GM10266 (cell line): Measurements from ENCODE around the gene PRND.

Source experiments
- DNase-seq: peaks from one replicate; pipeline ENCODE4 v3.0.0; 2012; ENCODE audit errors: extremely low spot score
- CTCF ChIP-seq: IDR thresholded peaks from 2 replicates; pipeline ENCODE4 v1.5.1; 2012; ENCODE audit warnings: mild to moderate bottlenecking, low read depth; ENCODE audit not compliant: control insufficient read depth, insufficient read depth; ENCODE audit errors: missing control alignments

The PRND gene

GRCh38 chr20:4776079-4776630 lies 54.4 kb downstream of the PRND start:
- DNase-seq, result no peak
- no peak for TF ChIP-seq CTCF
